OCI-LY1 (cell line): Measurements from ENCODE around the gene PDE6B.
"Not testable (repeated sequence)": the region's sequence is repeated elsewhere in the genome, so short reads cannot be mapped to it uniquely, and the experiment has no call there.

Experiments used
- H2AFZ ChIP-seq: fragments of 200-600 bp; sonication (generic), shearing (Covaris generic); 2 replicates; pipeline ENCODE4 v1.6.0; 2014; ENCODE audit warnings: antibody characterized with exemption, mild to moderate bottlenecking, low read length
- H3F3A ChIP-seq: fragments of 200-600 bp; sonication (generic), shearing (Covaris generic); 2 replicates; pipeline ENCODE4 v1.6.0; 2014; ENCODE audit warnings: mild to moderate bottlenecking, antibody characterized with exemption, low read length, moderate library complexity; ENCODE audit not compliant: insufficient read depth
- H3K27ac ChIP-seq: fragments of 200-600 bp; sonication (generic); 2 replicates; pipeline ENCODE4 v1.5.1; 2014; ENCODE audit warnings: low read length, mixed run types, mild to moderate bottlenecking, low read depth; ENCODE audit not compliant: poor library complexity, severe bottlenecking
- H3K27me3 ChIP-seq: fragments of 200-600 bp; sonication (generic); 2 replicates; pipeline ENCODE4 v1.6.0; 2014; ENCODE audit warnings: antibody characterized with exemption, mild to moderate bottlenecking, low read length, moderate library complexity; ENCODE audit not compliant: insufficient read depth
- H3K36me3 ChIP-seq: fragments of 200-600 bp; sonication (generic); 2 replicates; pipeline ENCODE4 v1.6.1; 2014; ENCODE audit warnings: mild to moderate bottlenecking, antibody characterized with exemption, low read length, moderate library complexity, mixed read lengths; ENCODE audit not compliant: insufficient read depth
- H3K4me1 ChIP-seq: fragments of 200-600 bp; sonication (generic); 2 replicates; pipeline ENCODE4 v1.5.1; 2014; ENCODE audit warnings: mild to moderate bottlenecking, low read length, moderate library complexity; ENCODE audit not compliant: insufficient read depth, severe bottlenecking
- H3K4me2 ChIP-seq: fragments of 200-600 bp; sonication (generic), shearing (Covaris generic); 2 replicates; pipeline ENCODE4 v1.6.1; 2014; ENCODE audit warnings: low read length
- H3K4me3 ChIP-seq: fragments of 200-600 bp; sonication (generic); 2 replicates; pipeline ENCODE4 v1.5.1; 2014; ENCODE audit warnings: low read length, low read depth, mild to moderate bottlenecking, mixed read lengths; ENCODE audit not compliant: poor library complexity, severe bottlenecking
- H3K79me2 ChIP-seq: fragments of 200-600 bp; shearing (Covaris generic); 2 replicates; pipeline ENCODE4 v1.6.1; 2016; ENCODE audit warnings: mixed run types, low read length, mixed read lengths; ENCODE audit not compliant: insufficient read depth
- H3K9ac ChIP-seq: fragments of 200-600 bp; sonication (generic), shearing (Covaris generic); 2 replicates; pipeline ENCODE4 v1.6.1; 2014; ENCODE audit warnings: mild to moderate bottlenecking, low read length, mixed read lengths
- H3K9me2 ChIP-seq: fragments of 200-600 bp; sonication (generic), shearing (Covaris generic); 2 replicates; pipeline ENCODE4 v1.6.1; 2014; ENCODE audit warnings: low read depth, mild to moderate bottlenecking, low read length, mixed read lengths
- H3K9me3 ChIP-seq: fragments of 200-600 bp; shearing (Covaris generic); 2 replicates; pipeline ENCODE4 v1.6.1; 2014; ENCODE audit warnings: low read length, mixed read lengths
- H4K20me1 ChIP-seq: fragments of 200-600 bp; sonication (generic), shearing (Covaris generic); 2 replicates; pipeline ENCODE4 v1.6.0; 2016; ENCODE audit warnings: mild to moderate bottlenecking, low read length; ENCODE audit not compliant: insufficient read depth
- EZH2 ChIP-seq: fragments of 200-600 bp; sonication (generic), shearing (Covaris generic); IDR thresholded peaks from 2 replicates; pipeline ENCODE4 v1.8.0; 2017; ENCODE audit warnings: borderline replicate concordance, mixed run types, mild to moderate bottlenecking, antibody characterized with exemption, low read length, moderate library complexity, mixed read lengths
- TF ChIP-seq, protein P1 (sequence below): fragments of 200-600 bp; sonication (generic), shearing (Covaris generic); IDR thresholded peaks from 2 replicates; pipeline ENCODE4 v1.5.1; 2017; ENCODE audit warnings: mild to moderate bottlenecking, antibody characterized with exemption, low read length, moderate library complexity, mixed read lengths

The PDE6B gene

DNA sequence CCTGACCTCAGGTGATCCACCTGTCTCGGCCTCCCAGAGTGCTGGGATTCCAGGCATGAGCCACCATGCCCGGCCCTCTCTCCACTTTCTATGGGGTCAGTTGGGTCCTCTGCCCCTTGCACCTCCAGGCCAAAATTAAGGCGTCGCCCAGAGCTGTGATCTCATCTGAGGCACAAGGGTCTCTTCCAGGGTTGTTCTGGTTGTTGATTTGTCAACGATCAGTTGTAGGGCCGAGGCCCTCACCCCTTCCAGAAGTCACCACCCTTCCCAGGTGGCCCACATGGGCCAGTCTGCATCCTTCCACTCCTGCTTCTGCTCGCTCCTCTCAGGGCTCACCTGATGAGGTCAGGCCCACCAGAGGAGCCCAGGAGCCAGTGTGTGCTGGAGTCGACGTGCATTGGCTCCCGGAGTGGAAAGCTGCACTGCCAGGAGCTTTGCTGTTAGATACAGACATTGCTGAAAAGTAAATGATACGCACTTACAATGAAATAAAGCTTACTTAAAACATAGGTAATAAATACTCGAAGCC is 35.0 kb upstream of the PDE6B start:
- TF ChIP-seq, protein P1, sequence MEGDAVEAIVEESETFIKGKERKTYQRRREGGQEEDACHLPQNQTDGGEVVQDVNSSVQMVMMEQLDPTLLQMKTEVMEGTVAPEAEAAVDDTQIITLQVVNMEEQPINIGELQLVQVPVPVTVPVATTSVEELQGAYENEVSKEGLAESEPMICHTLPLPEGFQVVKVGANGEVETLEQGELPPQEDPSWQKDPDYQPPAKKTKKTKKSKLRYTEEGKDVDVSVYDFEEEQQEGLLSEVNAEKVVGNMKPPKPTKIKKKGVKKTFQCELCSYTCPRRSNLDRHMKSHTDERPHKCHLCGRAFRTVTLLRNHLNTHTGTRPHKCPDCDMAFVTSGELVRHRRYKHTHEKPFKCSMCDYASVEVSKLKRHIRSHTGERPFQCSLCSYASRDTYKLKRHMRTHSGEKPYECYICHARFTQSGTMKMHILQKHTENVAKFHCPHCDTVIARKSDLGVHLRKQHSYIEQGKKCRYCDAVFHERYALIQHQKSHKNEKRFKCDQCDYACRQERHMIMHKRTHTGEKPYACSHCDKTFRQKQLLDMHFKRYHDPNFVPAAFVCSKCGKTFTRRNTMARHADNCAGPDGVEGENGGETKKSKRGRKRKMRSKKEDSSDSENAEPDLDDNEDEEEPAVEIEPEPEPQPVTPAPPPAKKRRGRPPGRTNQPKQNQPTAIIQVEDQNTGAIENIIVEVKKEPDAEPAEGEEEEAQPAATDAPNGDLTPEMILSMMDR, result no peak
- no peak for TF ChIP-seq EZH2
- H3K4me2 ChIP-seq, result no peak overlapping the region
- H3K9me3 ChIP-seq, result no peaks in the 10 kb centered on the region
- H3K36me3 ChIP-seq, result no peaks in the 10 kb centered on the region
- H3K27ac ChIP-seq, result no peak overlapping the region
- H3K9ac ChIP-seq, result no peak overlapping the region
- no peaks in the 10 kb centered on the region for H3K4me1 ChIP-seq
- no peaks in the 10 kb centered on the region for H3F3A ChIP-seq
- H4K20me1 ChIP-seq, result no peaks in the 10 kb centered on the region
- H3K4me3 ChIP-seq, result no peak overlapping the region
- no peaks in the 10 kb centered on the region for H3K79me2 ChIP-seq
- H3K9me2 ChIP-seq, result no peaks in the 10 kb centered on the region
- H2AFZ ChIP-seq, result no peak overlapping the region
- H3K27me3 ChIP-seq, result no peaks in the 10 kb centered on the region

DNA sequence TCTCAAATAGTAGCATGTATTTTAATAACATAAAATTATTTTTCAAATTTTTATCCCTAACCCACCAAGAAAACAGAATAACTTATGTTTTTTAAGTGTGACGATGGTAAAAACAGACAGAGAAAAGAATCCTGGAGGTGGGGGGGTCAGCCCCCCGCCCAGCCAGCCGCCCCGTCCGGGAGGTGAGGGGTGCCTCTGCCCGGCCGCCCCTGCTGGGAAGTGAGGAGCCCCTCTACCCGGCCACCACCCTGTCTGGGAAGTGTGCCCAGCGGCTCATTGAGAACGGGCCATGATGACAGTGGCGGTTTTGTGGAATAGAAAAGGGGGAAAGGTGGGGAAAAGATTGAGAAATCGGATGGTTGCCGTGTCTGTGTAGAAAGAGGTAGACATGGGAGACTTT is 33.2 kb upstream of the PDE6B start:
- H3K9me2 ChIP-seq, H3K27ac ChIP-seq, H3K4me2 ChIP-seq, H2AFZ ChIP-seq, H3K27me3 ChIP-seq, H3K9ac ChIP-seq, H3K4me1 ChIP-seq, H3K9me3 ChIP-seq, H3K4me3 ChIP-seq, H3K79me2 ChIP-seq, H3K36me3 ChIP-seq, H4K20me1 ChIP-seq, H3F3A ChIP-seq: not testable (repeated sequence)

DNA sequence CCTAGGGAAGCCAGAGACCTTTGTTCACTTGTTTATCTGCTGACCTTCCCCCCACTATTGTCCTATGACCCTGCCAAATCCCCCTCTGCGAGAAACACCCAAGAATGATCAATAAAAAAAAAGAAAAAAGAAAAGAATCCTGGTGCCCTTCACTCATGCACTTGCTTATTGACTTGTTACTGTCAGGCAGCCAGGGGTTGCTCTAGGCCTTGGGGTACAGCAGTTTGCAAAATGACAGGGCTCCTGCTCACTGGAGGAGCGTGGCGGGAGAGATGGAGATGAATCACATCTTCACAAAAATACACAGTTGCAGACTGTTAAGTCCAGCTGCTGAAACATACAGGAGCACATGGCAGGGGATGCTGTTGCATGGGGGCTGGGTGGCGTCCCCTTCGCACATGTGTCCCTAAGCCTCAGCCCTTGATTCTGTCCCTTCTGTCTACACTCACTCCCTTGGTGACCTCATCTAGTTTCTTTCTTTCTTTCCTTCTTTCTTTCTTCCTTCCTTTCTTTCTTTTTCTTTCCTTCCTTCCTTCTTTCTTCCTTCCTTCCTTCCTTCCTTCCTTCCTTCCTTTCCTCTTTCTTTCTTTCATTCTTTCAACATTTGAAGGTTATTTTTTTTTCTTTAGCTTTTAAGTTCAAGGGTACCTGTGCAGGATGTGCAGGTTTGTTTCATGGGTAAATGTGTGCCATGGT is 32.4 kb upstream of the PDE6B start:
- Histone ChIP-seq H4K20me1 (no peaks in the 10 kb centered on the region), H3K9ac (no peak overlapping the region), H3F3A (no peaks in the 10 kb centered on the region), H3K9me2 (no peaks in the 10 kb centered on the region), H3K79me2 (no peaks in the 10 kb centered on the region), H3K4me3 (no peak overlapping the region), H3K9me3 (no peaks in the 10 kb centered on the region), H2AFZ (no peak overlapping the region), H3K4me1 (no peaks in the 10 kb centered on the region), H3K36me3 (no peaks in the 10 kb centered on the region), H3K4me2 (no peak overlapping the region), H3K27me3 (no peaks in the 10 kb centered on the region), H3K27ac (no peak overlapping the region)
- TF ChIP-seq EZH2, result no peak
- TF ChIP-seq, protein P1, result no peak

DNA sequence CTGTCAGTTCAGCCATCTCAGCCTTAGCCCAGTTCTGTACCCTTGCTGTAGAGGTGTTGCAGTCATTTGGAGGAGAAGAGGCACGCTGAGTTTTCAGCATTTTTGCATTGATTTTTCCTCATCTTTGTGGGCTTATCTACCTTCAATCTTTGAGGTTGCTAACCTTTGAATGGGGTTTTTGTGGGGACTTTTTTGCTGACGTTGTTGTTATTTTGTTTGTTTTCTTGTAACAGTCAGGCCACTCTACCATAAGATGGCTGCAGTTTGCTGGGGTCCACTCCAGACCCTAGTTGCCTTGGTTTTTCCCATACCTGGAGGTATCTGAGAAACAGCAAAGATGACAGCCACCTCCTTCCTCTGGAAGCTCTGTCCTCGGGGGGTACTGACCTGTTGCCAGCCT is 26.4 kb upstream of the PDE6B start:
- Histone ChIP-seq H3K4me2 (no peak overlapping the region), H3K4me1 (peaks cover 10% of the 10 kb centered on the region), H3K9me2 (no peaks in the 10 kb centered on the region), H3K9ac (no peak overlapping the region), H3K27ac (no peak overlapping the region), H3K4me3 (no peak overlapping the region), H3K79me2 (no peaks in the 10 kb centered on the region), H3K36me3 (no peaks in the 10 kb centered on the region), H4K20me1 (no peaks in the 10 kb centered on the region), H3K9me3 (no peaks in the 10 kb centered on the region), H3K27me3 (no peaks in the 10 kb centered on the region), H3F3A (no peaks in the 10 kb centered on the region), H2AFZ (no peak overlapping the region)
- TF ChIP-seq, protein P1, result no peak
- no peak for TF ChIP-seq EZH2
